Fibroblast of the aortic adventitia (primary cell): Measurements from ENCODE around the gene APEX1. TPM values are rescaled to one million over a fixed set of nuclear protein-coding genes. Genes with fewer than 3 reads are reported as not detected.
"Not testable (repeated sequence)": the region's sequence is repeated elsewhere in the genome, so short reads cannot be mapped to it uniquely, and the experiment has no call there.

Experiments
- DNase-seq: peaks from one replicate; pipeline ENCODE4 v3.0.0-alpha.2; 2010; ENCODE audit warnings: low read depth
- H3K4me3 ChIP-seq: 2 replicates; pipeline ENCODE4 v1.5.1; 2011; ENCODE audit warnings: low read depth, mild to moderate bottlenecking, control low read depth, low read length, moderate library complexity
- CTCF ChIP-seq: IDR thresholded peaks from 2 replicates; pipeline ENCODE4 v1.5.1; 2011; ENCODE audit warnings: mild to moderate bottlenecking, low read length, control low read depth, inconsistent platforms; ENCODE audit not compliant: insufficient read depth
- total RNA-seq: library from RNA; depleted of rRNA; stranded (reverse); fragments of >200 nt; gene quantifications from 2 replicates; pipeline ENCODE4 v1.2.3, GENCODE V29; 2012; ENCODE audit warnings: low replicate concordance

The APEX1 gene
- total RNA-seq, 1 donor, result 58.8 TPM

GRCh38 chr14:20435582-20436362 lies 19.3 kb upstream of the APEX1 start, which contains the start of gene KLHL33:
Gene KLHL33 (minus strand): TSS chr14:20436166. CDS start chr14:20435811, 355 bp downstream.
- no peak for DNase-seq
- no peak within 1 kb of the TSS for H3K4me3 ChIP-seq
- no peak for TF ChIP-seq CTCF

- H3K4me3 ChIP-seq, result no peak overlapping the region
- DNase-seq, result peak; percentile 76
- TF ChIP-seq CTCF, result no peak
Observed at GRCh38 chr14:20436363-20436755, 18.7 kb upstream of the APEX1 start.

GRCh38 chr14:20438664-20439063 lies 16.4 kb upstream of the APEX1 start:
- no peak overlapping the region for H3K4me3 ChIP-seq
- no peak for DNase-seq
- no peak for TF ChIP-seq CTCF

GRCh38 chr14:20440465-20440864 lies 14.6 kb upstream of the APEX1 start:
- no peak for DNase-seq
- no peak overlapping the region for H3K4me3 ChIP-seq
- TF ChIP-seq CTCF, result no peak

GRCh38 chr14:20440882-20441281 lies 14.1 kb upstream of the APEX1 start:
- DNase-seq, result no peak
- no peak overlapping the region for H3K4me3 ChIP-seq
- no peak for TF ChIP-seq CTCF

GRCh38 chr14:20441461-20441860 lies 13.6 kb upstream of the APEX1 start:
- TF ChIP-seq CTCF, result no peak
- no peak for DNase-seq
- no peak overlapping the region for H3K4me3 ChIP-seq

- not testable (repeated sequence) for H3K4me3 ChIP-seq, DNase-seq
Observed at GRCh38 chr14:20443650-20444049, 11.4 kb upstream of the APEX1 start.
